ENCODE results near the gene CAPN11.
"Not testable (repeated sequence)": the region's sequence is repeated elsewhere in the genome, so short reads cannot be mapped to it uniquely, and the experiment has no call there.

Gene CAPN11

GRCh38 chr6:44192428-44193041, 33.9 kb downstream of the CAPN11 start:
- no peak for TF ChIP-seq EZH2 (IDR thresholded peaks at IDR 0.05; ENCODE audit: borderline replicate concordance, low read depth, low read length, severe bottlenecking)
- TF ChIP-seq CTCF (IDR thresholded peaks at IDR 0.05; ENCODE audit: borderline replicate concordance, extremely low read depth, low read length, poor library complexity, severe bottlenecking) = no peak
- H3K36me3 ChIP-seq (ENCODE audit: insufficient read depth, low read length) = no peaks in the 10 kb centered on the region
- DNase-seq (no peak), ATAC-seq (ENCODE audit: insufficient read depth, low read depth) (no peak)
- no peaks in the 10 kb centered on the region for H4K20me1 ChIP-seq (ENCODE audit: insufficient read depth, low read length)
- H2AFZ ChIP-seq (ENCODE audit: low read depth, low read length) = no peak overlapping the region; the same call in 1 of the 2 replicates
- H3K27me3 ChIP-seq (ENCODE audit: insufficient read depth, low read length, poor library complexity) = peaks cover 12% of the 10 kb centered on the region
- no peak overlapping the region for H3K27ac ChIP-seq (ENCODE audit: low read length)
- no peaks in the 10 kb centered on the region for H3K9me3 ChIP-seq (ENCODE audit: insufficient read depth, low read length, severe bottlenecking)
- no peaks in the 10 kb centered on the region for H3K79me2 ChIP-seq (ENCODE audit: insufficient read depth, low read length)
- H3K9ac ChIP-seq (ENCODE audit: low read depth, low read length) = no peak overlapping the region
- no peak overlapping the region for H3K4me3 ChIP-seq (ENCODE audit: low read depth in 1 of 2, low read length in 2 of 2)
- H3K4me2 ChIP-seq (ENCODE audit: insufficient read depth, low read length) = no peak overlapping the region
- no peaks in the 10 kb centered on the region for H3K4me1 ChIP-seq (ENCODE audit: insufficient read depth, low read length)

GRCh38 chr6:44193307-44193910, 34.8 kb downstream of the CAPN11 start:
- H3K27ac ChIP-seq (ENCODE audit: low read length) = no peak overlapping the region
- H3K4me3 ChIP-seq (ENCODE audit: low read depth in 1 of 2, low read length in 2 of 2) = no peak overlapping the region
- H3K4me1 ChIP-seq (ENCODE audit: insufficient read depth, low read length) = no peaks in the 10 kb centered on the region
- H2AFZ ChIP-seq (ENCODE audit: low read depth, low read length) = no peak overlapping the region
- H3K79me2 ChIP-seq (ENCODE audit: insufficient read depth, low read length) = no peaks in the 10 kb centered on the region
- H3K9me3 ChIP-seq (ENCODE audit: insufficient read depth, low read length, severe bottlenecking) = no peaks in the 10 kb centered on the region
- DNase-seq (no peak), ATAC-seq (ENCODE audit: insufficient read depth, low read depth) (no peak)
- H4K20me1 ChIP-seq (ENCODE audit: insufficient read depth, low read length) = no peaks in the 10 kb centered on the region
- no peaks in the 10 kb centered on the region for H3K36me3 ChIP-seq (ENCODE audit: insufficient read depth, low read length)
- no peak overlapping the region for H3K9ac ChIP-seq (ENCODE audit: low read depth, low read length)
- no peak for TF ChIP-seq CTCF (IDR thresholded peaks at IDR 0.05; ENCODE audit: borderline replicate concordance, extremely low read depth, low read length, poor library complexity, severe bottlenecking)
- H3K4me2 ChIP-seq (ENCODE audit: insufficient read depth, low read length) = no peak overlapping the region
- H3K27me3 ChIP-seq (ENCODE audit: insufficient read depth, low read length, poor library complexity) = peaks cover 12% of the 10 kb centered on the region

- Histone ChIP-seq H3K79me2 (ENCODE audit: insufficient read depth, low read length) (no peaks in the 10 kb centered on the region), H3K9me3 (ENCODE audit: insufficient read depth, low read length, severe bottlenecking) (no peaks in the 10 kb centered on the region), H3K4me2 (ENCODE audit: insufficient read depth, low read length) (no peak overlapping the region), H3K36me3 (ENCODE audit: insufficient read depth, low read length) (no peaks in the 10 kb centered on the region), H3K4me1 (ENCODE audit: insufficient read depth, low read length) (no peaks in the 10 kb centered on the region), H3K4me3 (ENCODE audit: low read depth in 1 of 2, low read length in 2 of 2) (no peak overlapping the region), H2AFZ (ENCODE audit: low read depth, low read length) (no peak overlapping the region), H3K27ac (ENCODE audit: low read length) (no peak overlapping the region), H4K20me1 (ENCODE audit: insufficient read depth, low read length) (no peaks in the 10 kb centered on the region), H3K9ac (ENCODE audit: low read depth, low read length) (no peak overlapping the region), H3K27me3 (ENCODE audit: insufficient read depth, low read length, poor library complexity) (peaks cover 12% of the 10 kb centered on the region)
- ATAC-seq (ENCODE audit: insufficient read depth, low read depth) = no peak
- no peak for DNase-seq
- TF ChIP-seq CTCF (IDR thresholded peaks at IDR 0.05; ENCODE audit: borderline replicate concordance, extremely low read depth, low read length, poor library complexity, severe bottlenecking) (no peak), EZH2 (IDR thresholded peaks at IDR 0.05; ENCODE audit: borderline replicate concordance, low read depth, low read length, severe bottlenecking) (no peak)
Measured at GRCh38 chr6:44194326-44194725, 35.7 kb downstream of the CAPN11 start.

GRCh38 chr6:44196351-44196750, 37.7 kb downstream of the CAPN11 start:
- H3K4me3 ChIP-seq (ENCODE audit: low read depth in 1 of 2, low read length in 2 of 2); H4K20me1 ChIP-seq (ENCODE audit: insufficient read depth, low read length); H2AFZ ChIP-seq (ENCODE audit: low read depth, low read length); H3K79me2 ChIP-seq (ENCODE audit: insufficient read depth, low read length); DNase-seq; H3K9ac ChIP-seq (ENCODE audit: low read depth, low read length); H3K36me3 ChIP-seq (ENCODE audit: insufficient read depth, low read length); H3K9me3 ChIP-seq (ENCODE audit: insufficient read depth, low read length, severe bottlenecking); H3K27ac ChIP-seq (ENCODE audit: low read length); H3K4me2 ChIP-seq (ENCODE audit: insufficient read depth, low read length); ATAC-seq (ENCODE audit: insufficient read depth, low read depth); H3K4me1 ChIP-seq (ENCODE audit: insufficient read depth, low read length): not testable (repeated sequence)
- peaks cover 15% of the 10 kb centered on the region for H3K27me3 ChIP-seq (ENCODE audit: insufficient read depth, low read length, poor library complexity)

Measured in DND-41 (cell line).